Left lung (tissue), 10 donors: ENCODE data around the gene INIP. TPM values are rescaled to one million over a fixed set of nuclear protein-coding genes. Genes with fewer than 3 reads are reported as not detected.

Experiments
- ATAC-seq: fragments of 200-7000 bp; cut with Tn5 transposase; one replicate; pipeline ENCODE4 v1.9.1; 2020; ENCODE audit warnings: moderate library complexity
- DNase-seq, 4 donors: peaks; one replicate each; pipeline ENCODE4 v3.0.0-alpha.2; 2013 to 2020
- H3K27ac ChIP-seq, 2 donors: fragments of 200-600 bp; sonication (generic) in 1 of 2; one replicate each; pipeline versions ENCODE4 v1.5.0 to v1.8.0; 2020 to 2021
- H3K27me3 ChIP-seq, 2 donors: fragments of 200-600 bp; sonication (generic) in 1 of 2; one replicate each; pipeline versions ENCODE4 v1.5.0 to v1.8.0; 2020 to 2021
- H3K36me3 ChIP-seq, 2 donors: fragments of 200-600 bp; sonication (generic) in 1 of 2; one replicate each; pipeline versions ENCODE4 v1.5.0 to v1.8.0; 2020 to 2021
- H3K4me1 ChIP-seq, 2 donors: fragments of 200-600 bp; one replicate each; pipeline ENCODE4 v1.8.0; 2021
- H3K4me3 ChIP-seq, 2 donors: fragments of 200-600 bp; sonication (generic) in 1 of 2; one replicate each; pipeline versions ENCODE4 v1.5.0 to v1.8.0; 2020 to 2021; ENCODE audit warnings: mild to moderate bottlenecking in 1 of 2
- H3K9me3 ChIP-seq, 2 donors: fragments of 200-600 bp; sonication (generic) in 1 of 2; one replicate each; pipeline versions ENCODE4 v1.5.0 to v1.8.0; 2020 to 2021
- CTCF ChIP-seq, 2 donors: fragments of 200-600 bp; sonication (generic) in 1 of 2; IDR thresholded peaks; one replicate each; pipeline versions ENCODE4 v1.5.0 to v1.8.0; 2021; ENCODE audit warnings: antibody characterized with exemption in 2 of 2
- intact Hi-C, 2 donors: fragments of 100-400 bp; cut with DNase I; formaldehyde crosslinking; loops; one replicate each; pipeline versions ENCODE4 v1.11.2 to v1.14.2; 2022
- polyA plus RNA-seq, 6 donors: library from polyadenylated mRNA; unstranded; fragments of 120-200 nt; gene quantifications; one replicate each; pipeline ENCODE4 v1.2.1, GENCODE V29; 2013; ENCODE audit not compliant: insufficient read length in 6 of 6
- total RNA-seq, 2 donors: library from RNA; stranded (reverse); fragmentation: NEBNext Ultra II Directional; extraction: Animal tissue kit (Norgen Biotek cat#: 25700); gene quantifications; one replicate each; pipeline ENCODE4 v1.2.1, GENCODE V29; 2021
- donor health status: DM: no; HTN: yes; CAD: no.
- donor health status: DM: no; HTN: no; CAD: no.

INIP gene
- total and polyA plus RNA-seq, 8 donors, result 22.8 to 41.3 (median 33.4) TPM

- peak overlapping the region; percentile 85 to 91 for H3K27ac ChIP-seq
- DNase-seq (peak; percentile 37 to 85 (median 56)), ATAC-seq (peak; percentile 19)
- intact Hi-C loops, result no loop called here
- no peaks in the 10 kb centered on the region for H3K36me3 ChIP-seq
- TF ChIP-seq CTCF (IDR thresholded peaks at IDR 0.05), result no peak
- peaks cover 39 to 61% of the 10 kb centered on the region in 2 donors for H3K4me1 ChIP-seq
- no peaks in the 10 kb centered on the region for H3K9me3 ChIP-seq
- no peaks in the 10 kb centered on the region for H3K27me3 ChIP-seq
- H3K4me3 ChIP-seq, result peak overlapping the region; percentile 83 to 98
These were observed 33.3 kb upstream of the INIP start for GRCh38 chr9:112751056-112751795.

GRCh38 chr9:112750764-112751055, 32.8 kb upstream of the INIP start:
- TF ChIP-seq CTCF (IDR thresholded peaks at IDR 0.05), result no peak
- Histone ChIP-seq H3K27ac (peak overlapping the region; percentile 85 to 91), H3K36me3 (no peaks in the 10 kb centered on the region), H3K4me1 (peaks cover 34 to 56% of the 10 kb centered on the region in 2 donors), H3K4me3 (peak overlapping the region; percentile 83 to 98), H3K9me3 (no peaks in the 10 kb centered on the region), H3K27me3 (no peaks in the 10 kb centered on the region)
- no peak for DNase-seq
- intact Hi-C loops, result no loop called here
- peak; percentile 1 for ATAC-seq

DNA sequence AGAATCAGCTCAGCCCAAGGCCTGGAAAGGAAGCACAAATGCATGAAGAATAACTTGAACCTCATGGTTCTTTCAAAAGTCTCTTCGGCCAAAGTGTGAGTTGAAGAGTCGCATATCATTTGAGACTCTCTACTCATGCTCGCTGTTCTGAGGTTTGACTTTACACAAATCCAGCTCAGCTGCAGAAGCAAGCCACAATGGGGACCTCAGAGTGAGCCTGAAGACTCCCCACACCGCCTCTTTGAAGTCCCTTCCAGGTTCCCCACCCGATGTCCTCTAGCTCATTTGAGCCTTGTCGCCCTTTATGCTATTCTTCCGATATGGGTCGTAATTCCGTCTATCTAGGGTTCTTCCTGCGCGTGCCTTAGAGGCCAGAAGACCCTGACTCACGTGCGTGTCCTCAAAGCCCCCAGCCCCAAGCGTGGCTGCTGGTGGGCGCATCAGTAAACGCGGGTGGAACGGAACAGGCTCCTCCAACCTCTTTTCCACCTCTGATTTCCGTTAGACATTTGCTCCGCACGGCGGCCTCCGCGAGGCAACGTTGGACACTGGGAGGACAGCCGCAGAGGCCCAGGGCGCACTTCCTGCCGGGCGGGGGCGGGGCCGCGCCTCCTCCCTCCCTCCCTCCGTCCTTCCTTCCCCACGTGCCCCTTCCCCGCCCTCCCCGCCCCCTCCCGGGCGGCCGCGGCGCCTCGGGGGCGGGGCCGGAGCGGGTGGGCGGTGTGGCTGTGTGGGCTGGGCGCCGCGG, 32.3 kb upstream of the INIP start, which contains the start of gene SNX30:
TSS of gene SNX30 (plus strand) at position 745 of the 748 bp plus-strand sequence. CDS start 242 bp downstream, outside the sequence.
- H3K27me3 ChIP-seq, result no peaks in the 10 kb centered on the region
- peak; percentile 88 for ATAC-seq
- H3K4me1 ChIP-seq, result peaks cover 29 to 51% of the 10 kb centered on the region in 2 donors
- DNase-seq, result peak; percentile 86 to 98 (median 94)
- H3K27ac ChIP-seq, result peak within 1 kb of the TSS; percentile 85 to 91
- TF ChIP-seq CTCF (IDR thresholded peaks at IDR 0.05), result no peak
- H3K36me3 ChIP-seq, result no peaks in the 10 kb centered on the region
- intact Hi-C loops, result no loop called here
- no peaks in the 10 kb centered on the region for H3K9me3 ChIP-seq
- peak within 1 kb of the TSS; percentile 83 to 98 for H3K4me3 ChIP-seq

- Histone ChIP-seq H3K4me1 (peaks cover 10 to 20% of the 10 kb centered on the region in 2 donors), H3K27ac (no peak overlapping the region), H3K36me3 (no peaks in the 10 kb centered on the region), H3K4me3 (no peak overlapping the region), H3K9me3 (no peaks in the 10 kb centered on the region), H3K27me3 (no peaks in the 10 kb centered on the region)
- TF ChIP-seq CTCF (IDR thresholded peaks at IDR 0.05), result no peak
- DNase-seq, result no peak
- intact Hi-C loops, result loop anchor here in 1 of 2 donors (10.0 kb wide), 1 partner anchor 68 kb away; no protein-coding TSS in a partner anchor
- ATAC-seq, result no peak
These were observed 29.2 kb upstream of the INIP start for GRCh38 chr9:112747094-112747493.

DNA sequence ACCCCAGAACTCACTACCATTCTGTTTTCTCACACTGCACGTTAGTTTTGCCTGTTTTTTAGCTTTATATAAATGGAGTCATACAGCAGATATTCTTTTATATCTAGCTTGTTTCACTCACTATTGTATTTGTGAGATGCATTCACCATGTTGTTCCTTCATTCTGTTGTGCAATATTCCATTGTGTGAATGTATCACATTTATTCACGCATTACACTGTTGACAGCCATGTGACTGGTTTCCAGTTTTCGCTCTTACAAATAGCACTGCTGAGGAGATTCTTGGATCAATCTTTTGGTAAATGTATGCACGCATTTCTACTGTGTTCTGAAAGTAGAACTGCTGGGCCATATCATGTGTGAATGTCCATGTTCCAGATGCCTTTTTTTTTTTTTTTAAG, 26.3 kb upstream of the INIP start:
- H3K27ac ChIP-seq, result no peak overlapping the region
- intact Hi-C loops, result loop anchor here in 1 of 2 donors (10.0 kb wide), 1 partner anchor 71 kb away; no protein-coding TSS in a partner anchor
- H3K4me3 ChIP-seq, result no peak overlapping the region
- H3K36me3 ChIP-seq, result no peaks in the 10 kb centered on the region
- ATAC-seq (no peak), DNase-seq (no peak)
- TF ChIP-seq CTCF (IDR thresholded peaks at IDR 0.05), result no peak
- no peaks in the 10 kb centered on the region for H3K9me3 ChIP-seq
- no peaks in the 10 kb centered on the region for H3K27me3 ChIP-seq
- H3K4me1 ChIP-seq, result peaks cover 0 to under 1% of the 10 kb centered on the region in 2 donors
